ENCODE data around the gene SNX27. TPM values are rescaled to one million over a fixed set of nuclear protein-coding genes. Genes with fewer than 3 reads are reported as not detected.

SNX27 gene
- polyA plus RNA-seq, 1 donor (not counting 4 experiments of a cell fraction or from before 2014, with no cell fraction given), result 15.7 TPM

- Histone ChIP-seq H3K27ac (ENCODE audit: control insufficient read depth, insufficient read depth, low read length) (no peak overlapping the region), H3K4me2 (ENCODE audit: control insufficient read depth, extremely low read depth, insufficient read depth, low read depth, low read length) (no peak overlapping the region), H3K79me2 (ENCODE audit: control insufficient read depth, insufficient read depth, low read length) (no peaks in the 10 kb centered on the region), H3K4me1 (ENCODE audit: control insufficient read depth, extremely low read depth, insufficient read depth, low read length) (peaks cover 10% of the 10 kb centered on the region), H3K9me1 (ENCODE audit: control insufficient read depth, extremely low read depth, insufficient read depth, low read length) (no peaks in the 10 kb centered on the region), H3K4me3 (ENCODE audit: control insufficient read depth in 2 of 3, extremely low read depth in 1 of 3, insufficient read depth in 2 of 3, low read depth in 1 of 3, low read length in 3 of 3) (no peak overlapping the region), H3K36me3 (ENCODE audit: control insufficient read depth in 2 of 2, extremely low read depth in 1 of 2, insufficient read depth in 2 of 2, low read length in 2 of 2) (no peaks in the 10 kb centered on the region), H3K9ac (ENCODE audit: control insufficient read depth, extremely low read depth, insufficient read depth, low read length) (no peak overlapping the region), H3K9me3 (ENCODE audit: control insufficient read depth, low read depth, low read length) (no peaks in the 10 kb centered on the region), H3K27me3 (ENCODE audit: control insufficient read depth, extremely low read depth, insufficient read depth, low read length) (peaks cover 22% of the 10 kb centered on the region), H2AFZ (ENCODE audit: control insufficient read depth, low read length) (no peak overlapping the region), H4K20me1 (ENCODE audit: control insufficient read depth, extremely low read depth, insufficient read depth, low read length) (no peaks in the 10 kb centered on the region)
- FAIRE-seq, result no peak
- TF ChIP-seq CTCF (optimal IDR thresholded peaks at IDR 0.05 in 1 of 3, IDR thresholded peaks at IDR 0.05 in 1 of 3, conservative IDR thresholded peaks at IDR 0.05 in 1 of 3; ENCODE audit: extremely low read depth in 1 of 3, insufficient read depth in 2 of 3, low read length in 3 of 3) (no peak), EZH2 (IDR thresholded peaks at IDR 0.05; ENCODE audit: low read length) (no peak)
- dilution Hi-C loops (cut with MboI; ENCODE audit: extremely low pct_ligation_motif_present, low sequenced_read_pairs), result no loop called here
- no peak for DNase-seq (ENCODE audit: low read depth, low spot score)
Observed at GRCh38 chr1:151711951-151712350, 100.1 kb downstream of the SNX27 start.

- H3K27ac ChIP-seq (ENCODE audit: control insufficient read depth, insufficient read depth, low read length), result no peak overlapping the region
- H3K9ac ChIP-seq (ENCODE audit: control insufficient read depth, extremely low read depth, insufficient read depth, low read length), result no peak overlapping the region
Observed at GRCh38 chr1:151713044-151713443, 101.2 kb downstream of the SNX27 start.

More at GRCh38 chr1:151713044-151713443, 101.2 kb downstream of the SNX27 start:
- H3K4me3 ChIP-seq (ENCODE audit: control insufficient read depth in 2 of 3, extremely low read depth in 1 of 3, insufficient read depth in 2 of 3, low read depth in 1 of 3, low read length in 3 of 3), result no peak overlapping the region
- dilution Hi-C loops (cut with MboI; ENCODE audit: extremely low pct_ligation_motif_present, low sequenced_read_pairs), result no loop called here
- TF ChIP-seq CTCF (optimal IDR thresholded peaks at IDR 0.05 in 1 of 3, IDR thresholded peaks at IDR 0.05 in 1 of 3, conservative IDR thresholded peaks at IDR 0.05 in 1 of 3; ENCODE audit: extremely low read depth in 1 of 3, insufficient read depth in 2 of 3, low read length in 3 of 3), result no peak
- no peak for TF ChIP-seq EZH2 (IDR thresholded peaks at IDR 0.05; ENCODE audit: low read length)
- DNase-seq (ENCODE audit: low read depth, low spot score) (no peak), FAIRE-seq (no peak)
- peaks cover 32% of the 10 kb centered on the region for H3K27me3 ChIP-seq (ENCODE audit: control insufficient read depth, extremely low read depth, insufficient read depth, low read length)
- no peaks in the 10 kb centered on the region for H3K9me3 ChIP-seq (ENCODE audit: control insufficient read depth, low read depth, low read length)
- no peaks in the 10 kb centered on the region for H3K9me1 ChIP-seq (ENCODE audit: control insufficient read depth, extremely low read depth, insufficient read depth, low read length)
- H4K20me1 ChIP-seq (ENCODE audit: control insufficient read depth, extremely low read depth, insufficient read depth, low read length), result no peaks in the 10 kb centered on the region
- H2AFZ ChIP-seq (ENCODE audit: control insufficient read depth, low read length), result no peak overlapping the region
- no peaks in the 10 kb centered on the region for H3K79me2 ChIP-seq (ENCODE audit: control insufficient read depth, insufficient read depth, low read length)
- no peak overlapping the region for H3K4me2 ChIP-seq (ENCODE audit: control insufficient read depth, extremely low read depth, insufficient read depth, low read depth, low read length)
- H3K4me1 ChIP-seq (ENCODE audit: control insufficient read depth, extremely low read depth, insufficient read depth, low read length), result peaks cover 10% of the 10 kb centered on the region
- H3K36me3 ChIP-seq (ENCODE audit: control insufficient read depth in 2 of 2, extremely low read depth in 1 of 2, insufficient read depth in 2 of 2, low read length in 2 of 2), result no peaks in the 10 kb centered on the region

Measured in keratinocyte (primary cell).